K562 (cell line): ENCODE results near the gene LRRC49. TPM values are rescaled to one million over a fixed set of nuclear protein-coding genes. Genes with fewer than 3 reads are reported as not detected.

Experiments used
- ATAC-seq: fragments of 200-7000 bp; cut with Tn5 transposase; 3 replicates; pipeline ENCODE4 v1.9.1; 2020; ENCODE audit warnings: moderate library complexity
- BruUV-seq: library from RNA; stranded (reverse); fragments of 400-500 nt; replicated peaks from 2 replicates; lab custom pipeline; 2021; lab: Mats Ljungman, UMichigan
- CTCF ChIA-PET: fragments of 300-600 bp; formaldehyde crosslinking; extraction: SDS; loops from one replicate; lab custom pipeline; 2021; ENCODE audit warnings: low intra/inter-chr PET ratio; lab: Yijun Ruan, JAX
- POLR2A ChIA-PET: fragments of 300-600, 350-650 bp; sonication (Branson Sonifier 250); formaldehyde crosslinking; extraction: SDS; loops from one replicate; lab custom pipeline; 2021; ENCODE audit warnings: antibody characterized with exemption, inconsistent platforms; lab: Yijun Ruan, JAX
- DNase-seq, 4 experiments: peaks; one replicate each; pipeline versions ENCODE4 v3.0.0 to v3.0.0-alpha.2; 2011 to 2018; ENCODE audit warnings: low spot score in 3 of 4, mixed read lengths in 3 of 4; ENCODE audit errors: extremely low read depth in 1 of 4
- FAIRE-seq: peaks from 2 replicates; lab custom pipeline; 2011; peaks lifted over from hg19 to GRCh38; lab: Jason Lieb, UNC
- H2AFZ ChIP-seq: 2 replicates; pipeline ENCODE4 v1.6.0; 2011; ENCODE audit warnings: low read depth, low read length, control low read depth, inconsistent platforms
- H3K27ac ChIP-seq: fragments of 200-600 bp; 3 replicates; pipeline ENCODE4 v1.8.0; 2011; ENCODE audit warnings: low read depth, mild to moderate bottlenecking, control low read depth, inconsistent platforms, low read length, moderate library complexity, mixed read lengths; ENCODE audit errors: extremely low read depth
- H3K27me3 ChIP-seq, 2 experiments: fragments of 300-600 bp in 1 of 2; 2 replicates in 1 of 2; 3 replicates in 1 of 2; pipeline versions ENCODE4 v1.6.0 to v1.8.0; 2011; ENCODE audit warnings: inconsistent platforms in 2 of 2, low read length in 2 of 2, mild to moderate bottlenecking in 1 of 2, mixed read lengths in 1 of 2, moderate library complexity in 1 of 2; ENCODE audit not compliant: control insufficient read depth in 2 of 2, insufficient read depth in 2 of 2
- H3K36me3 ChIP-seq: fragments of 300-600 bp; 3 replicates; pipeline ENCODE4 v1.8.0; 2011; ENCODE audit warnings: mild to moderate bottlenecking, low read length, inconsistent platforms; ENCODE audit not compliant: control insufficient read depth, insufficient read depth
- H3K4me1 ChIP-seq, 2 experiments: fragments of 200-600 bp in 1 of 2; replicated peaks in 1 of 2; 2 replicates in 1 of 2; 3 replicates in 1 of 2; pipeline versions ENCODE4 v1.5.1 to v1.8.0; 2011; ENCODE audit warnings: inconsistent platforms in 2 of 2, low read length in 2 of 2, mild to moderate bottlenecking in 1 of 2, mixed read lengths in 1 of 2, moderate library complexity in 1 of 2; ENCODE audit not compliant: control insufficient read depth in 2 of 2, insufficient read depth in 2 of 2
- H3K4me2 ChIP-seq: 2 replicates; pipeline ENCODE4 v1.6.1; 2011; ENCODE audit warnings: low read length, control low read depth, inconsistent platforms, mixed read lengths; ENCODE audit not compliant: insufficient read depth
- H3K4me3 ChIP-seq: fragments of 200-600 bp; sonication (generic), shearing (Covaris generic); 2 replicates; pipeline ENCODE4 v1.5.1; 2016; ENCODE audit warnings: control low read depth, inconsistent platforms
- H3K79me2 ChIP-seq: fragments of 200-600 bp; 3 replicates; pipeline ENCODE4 v1.8.0; 2011; ENCODE audit warnings: low read length, inconsistent platforms; ENCODE audit not compliant: control insufficient read depth, insufficient read depth
- H3K9ac ChIP-seq, 2 experiments: 2 replicates each; pipeline versions ENCODE4 v1.6.0 to v1.6.1; 2011; ENCODE audit warnings: low read depth in 2 of 2, low read length in 2 of 2, control low read depth in 1 of 2, inconsistent platforms in 1 of 2, mild to moderate bottlenecking in 1 of 2, mixed read lengths in 1 of 2; ENCODE audit not compliant: insufficient read depth in 1 of 2
- H3K9me1 ChIP-seq: one replicate; pipeline ENCODE4 v1.6.0; 2011; ENCODE audit warnings: inconsistent platforms, mild to moderate bottlenecking, low read length, moderate library complexity; ENCODE audit not compliant: control insufficient read depth, insufficient read depth
- H3K9me3 ChIP-seq: replicated peaks from 2 replicates; pipeline ENCODE4 v1.5.1; 2011; ENCODE audit warnings: low read depth, low read length, inconsistent platforms; ENCODE audit not compliant: control insufficient read depth, insufficient read depth
- H4K20me1 ChIP-seq: replicated peaks from 2 replicates; pipeline ENCODE4 v1.6.1; 2011; ENCODE audit warnings: low read length, inconsistent platforms, mixed read lengths; ENCODE audit not compliant: control insufficient read depth, insufficient read depth
- CHCHD3 ChIP-seq: fragments of 250-450 bp; sonication (Bioruptor Pico); IDR thresholded peaks from 2 replicates; pipeline ENCODE4 v2.1.2; 2022; ENCODE audit warnings: mild to moderate bottlenecking
- ETV5 ChIP-seq: sonication (generic); formaldehyde crosslinking; IDR thresholded peaks from 2 replicates; pipeline ENCODE4 v1.4.0; 2020; ENCODE audit warnings: low read depth, mild to moderate bottlenecking, missing genetic modification reagents
- IFI16 ChIP-seq: fragments of 250-450 bp; sonication (Bioruptor Pico); IDR thresholded peaks from 2 replicates; pipeline ENCODE4 v2.1.2; 2022; ENCODE audit warnings: mild to moderate bottlenecking, inconsistent platforms
- NFIX ChIP-seq: fragments of 250-450 bp; sonication (Bioruptor Pico); IDR thresholded peaks from 2 replicates; pipeline ENCODE4 v1.4.0; 2020; ENCODE audit warnings: low read depth, mild to moderate bottlenecking, moderate library complexity
- POLR2H ChIP-seq: IDR thresholded peaks from 2 replicates; pipeline ENCODE4 v1.6.1; 2016; ENCODE audit warnings: missing genetic modification characterization, low read depth, mild to moderate bottlenecking, control low read depth, missing compliant biosample characterization, moderate library complexity
- SAP30 ChIP-seq: fragments of 200-600 bp; sonication (generic); IDR thresholded peaks from 2 replicates; pipeline ENCODE4 v1.6.1; 2012; ENCODE audit warnings: borderline replicate concordance, low read depth, mild to moderate bottlenecking, moderate library complexity, low read length, control low read depth, inconsistent platforms; ENCODE audit not compliant: insufficient read depth, poor library complexity, severe bottlenecking
- SP2 ChIP-seq: IDR thresholded peaks from 2 replicates; pipeline ENCODE4 v1.6.1; 2011; ENCODE audit warnings: mild to moderate bottlenecking, low read depth, low read length, moderate library complexity; ENCODE audit not compliant: poor library complexity, severe bottlenecking; ENCODE audit errors: extremely low read depth
- TSHZ1 ChIP-seq: fragments of 250-450 bp; sonication (Bioruptor Pico); IDR thresholded peaks from 2 replicates; pipeline ENCODE4 v1.4.0; 2020; ENCODE audit warnings: mild to moderate bottlenecking, moderate library complexity
- ZBTB17 ChIP-seq: fragments of 450-650 bp; formaldehyde crosslinking; IDR thresholded peaks from 2 replicates; pipeline ENCODE4 v1.4.0; 2020; ENCODE audit warnings: mild to moderate bottlenecking
- ZBTB5 ChIP-seq: fragments of 450-650 bp; IDR thresholded peaks from 2 replicates; pipeline ENCODE4 v1.6.1; 2017; ENCODE audit warnings: antibody characterized with exemption
- ZNF696 ChIP-seq: fragments of 250-450 bp; sonication (Bioruptor Pico); conservative IDR thresholded peaks from 2 replicates; pipeline ENCODE4 v1.4.0; 2020; ENCODE audit warnings: mild to moderate bottlenecking, moderate library complexity
- ZSCAN32 ChIP-seq: fragments of 450-650 bp; formaldehyde crosslinking; IDR thresholded peaks from 2 replicates; pipeline ENCODE4 v1.4.0; 2020; ENCODE audit warnings: mild to moderate bottlenecking, moderate library complexity
- WGBS: fragments of 100-300 bp; shearing (Covaris generic); methylation state at CpG from one replicate; pipeline ENCODE4 v1.1.6; 2016; ENCODE audit warnings: low coverage, mixed read lengths; ENCODE audit not compliant: insufficient coverage; ENCODE audit errors: missing lambda C conversion rate; 5-methylcytosine and 5-hydroxymethylcytosine counted together
- in situ Hi-C: fragments of 300-500 bp; cut with MboI; formaldehyde crosslinking; loops from 4 replicates; pipeline ENCODE4 v1.15.0; 2018; ENCODE audit warnings: inconsistent platforms, mixed read lengths
- intact Hi-C: fragments of 100-400 bp; cut with micrococcal nuclease; formaldehyde crosslinking; loops from 2 replicates; pipeline ENCODE4 v1.14.2; 2022
- polyA plus RNA-seq, 8 experiments: library from polyadenylated mRNA; depleted of rRNA in 4 of 8; stranded (reverse) in 5 of 8; unstranded in 3 of 8; fragments of >200 nt; fragmentation: Nextera tagmentation in 2 of 8; fragmentation: Illumina TruSeq in 1 of 8; extraction: Ambion mirVana in 2 of 8; extraction: Trizol in 1 of 8; gene quantifications; 2 replicates each; pipeline versions ENCODE4 v1.2.1 to v1.2.3, GENCODE V29; 2011 to 2014; ENCODE audit warnings: inconsistent platforms in 1 of 8, missing spikeins in 1 of 8
- total RNA-seq, 7 experiments: library from RNA; depleted of rRNA in 6 of 7; stranded (reverse); fragments of >200 nt in 6 of 7; fragmentation: Illumina TruSeq in 2 of 7; extraction: Trizol in 2 of 7; gene quantifications; 2 replicates each; pipeline versions ENCODE4 v1.2.1 to v1.2.3, GENCODE V29; 2011 to 2021; ENCODE audit warnings: low replicate concordance in 1 of 7

Gene LRRC49
- total and polyA plus RNA-seq, 9 of the 15 experiments (the other 6 are each of a cell fraction or from before 2014, with no cell fraction given): 0.32 TPM; not detected in 8

GRCh38 chr15:71060983-71061382 is 168.4 kb downstream of the LRRC49 start:
- ATAC-seq (no peak), FAIRE-seq (no peak), DNase-seq (no peak)
- Histone ChIP-seq H3K4me2 (no peak overlapping the region), H3K9ac (no peak overlapping the region), H3K4me1 (no peaks in the 10 kb centered on the region), H3K79me2 (no peaks in the 10 kb centered on the region), H3K9me3 (no peaks in the 10 kb centered on the region), H3K27me3 (no peaks in the 10 kb centered on the region), H4K20me1 (no peaks in the 10 kb centered on the region), H3K9me1 (no peaks in the 10 kb centered on the region), H3K36me3 (no peaks in the 10 kb centered on the region), H3K27ac (no peak overlapping the region), H2AFZ (no peak overlapping the region), H3K4me3 (no peak overlapping the region)
- in situ Hi-C loops (no loop called here), intact Hi-C loops (no loop called here)
- 0% methylated on average over 1 of the region's 1 CpG for WGBS
- TF ChIP-seq SAP30 (no peak), ZSCAN32 (no peak), IFI16 (no peak)
- BruUV-seq: no TSS peak
- CTCF ChIA-PET: no interaction called here
- POLR2A ChIA-PET: no interaction called here

- in situ Hi-C loops (no loop called here), intact Hi-C loops (no loop called here)
- ATAC-seq: no peak
- no peak for DNase-seq
- no peaks in the 10 kb centered on the region for H3K79me2 ChIP-seq
- BruUV-seq: no TSS peak
- H3K9me1 ChIP-seq: no peaks in the 10 kb centered on the region
- no peaks in the 10 kb centered on the region for H3K9me3 ChIP-seq
- no peak for FAIRE-seq
- WGBS: 3% methylated on average over 5 of the region's 5 CpGs
- H3K4me3 ChIP-seq: no peak overlapping the region
- no peaks in the 10 kb centered on the region for H4K20me1 ChIP-seq
- no peaks in the 10 kb centered on the region for H3K36me3 ChIP-seq
- ChIA-PET CTCF (no interaction called here), POLR2A (no interaction called here)
- no peaks in the 10 kb centered on the region for H3K27me3 ChIP-seq
- H3K4me1 ChIP-seq: no peaks in the 10 kb centered on the region
- H2AFZ ChIP-seq: no peak overlapping the region
- H3K27ac ChIP-seq: no peak overlapping the region
- no peak overlapping the region for H3K4me2 ChIP-seq
- H3K9ac ChIP-seq: no peak overlapping the region
- TF ChIP-seq CHCHD3 (no peak), TSHZ1 (no peak), ZBTB5 (no peak), POLR2H (tag) (no peak), ZBTB17 (CRISPR knock-in tag) (no peak), ETV5 (no peak), ZNF696 (CRISPR knock-in tag) (no peak), NFIX (CRISPR knock-in tag) (no peak), SP2 (no peak)
These were observed 174.4 kb downstream of the LRRC49 start for GRCh38 chr15:71066983-71067382.
